Myometrial cell (primary cell): ENCODE results near the gene CENPQ. TPM values are rescaled to one million over a fixed set of nuclear protein-coding genes. Genes with fewer than 3 reads are reported as not detected.

Source experiments
- total RNA-seq: library from RNA; depleted of rRNA; stranded (reverse); fragments of >200 nt; gene quantifications from 2 replicates; pipeline ENCODE4 v1.2.3, GENCODE V29; 2015

CENPQ gene, protein sequence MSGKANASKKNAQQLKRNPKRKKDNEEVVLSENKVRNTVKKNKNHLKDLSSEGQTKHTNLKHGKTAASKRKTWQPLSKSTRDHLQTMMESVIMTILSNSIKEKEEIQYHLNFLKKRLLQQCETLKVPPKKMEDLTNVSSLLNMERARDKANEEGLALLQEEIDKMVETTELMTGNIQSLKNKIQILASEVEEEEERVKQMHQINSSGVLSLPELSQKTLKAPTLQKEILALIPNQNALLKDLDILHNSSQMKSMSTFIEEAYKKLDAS
- 2.6 and 8.2 TPM in 2 replicates for total RNA-seq

DNA sequence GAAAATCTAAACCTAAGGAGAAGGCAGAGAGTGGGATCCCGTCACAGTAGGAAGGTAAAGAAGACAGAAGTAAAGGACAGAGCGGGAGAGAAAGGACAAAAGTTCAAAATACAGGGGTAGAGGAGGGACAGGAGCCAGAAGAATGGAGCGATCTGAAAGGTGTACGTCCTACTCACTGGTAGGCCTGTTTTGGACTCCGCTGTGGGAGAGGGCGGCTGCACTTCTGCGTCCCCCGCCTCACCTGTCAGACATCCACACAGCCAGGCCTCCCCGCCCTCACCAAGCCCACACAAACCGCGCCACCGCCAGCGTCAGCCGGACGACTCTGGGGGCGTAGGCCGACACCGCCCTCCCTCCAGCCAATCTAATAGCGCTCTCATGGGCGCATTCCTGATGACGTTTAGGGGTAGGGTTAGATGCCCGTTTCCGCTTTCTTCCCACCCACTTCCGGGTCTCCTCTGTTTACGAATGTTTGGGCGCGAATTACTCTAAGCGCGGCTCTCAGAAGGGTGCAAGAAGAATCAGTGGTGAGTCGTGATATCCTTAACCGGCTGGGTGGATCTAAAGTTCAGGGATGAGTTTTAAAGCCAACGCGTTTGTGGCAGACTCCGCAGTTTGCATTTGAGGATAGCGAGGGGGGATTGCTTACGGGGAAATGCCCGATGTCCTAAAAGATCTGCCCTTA is at the start of gene CENPQ, which contains the start of gene MMUT:
TSS of gene CENPQ (plus strand) at position 444 of the 685 bp plus-strand sequence. CDS start 6,807 bp downstream, outside the sequence.
TSS of gene MMUT (minus strand) at position 327 of the 685 bp plus-strand sequence. CDS start 3,787 bp downstream, outside the sequence.

DNA sequence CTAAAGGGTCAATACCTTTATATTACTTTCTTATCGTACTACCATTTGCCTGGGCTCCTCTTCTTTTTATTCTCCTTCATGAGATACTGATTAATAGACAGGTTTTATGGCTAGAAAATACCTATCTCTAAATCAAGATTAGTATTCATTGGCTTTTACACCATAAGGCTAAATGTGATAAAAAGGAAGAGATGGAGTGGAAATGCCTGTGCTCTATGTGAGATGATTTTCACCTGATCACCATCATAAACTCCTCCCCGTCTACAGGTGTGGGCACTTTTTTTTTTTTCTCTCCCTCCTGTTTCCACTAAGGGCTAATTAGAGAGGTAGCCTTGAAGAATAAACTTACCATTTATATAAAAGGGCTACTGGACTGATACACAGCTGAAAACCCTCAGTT is 36.5 kb downstream of the CENPQ start, which contains the start of gene GLYATL3:
TSS of gene GLYATL3 (plus strand) at position 301 of the 400 bp plus-strand sequence. CDS start 12,068 bp downstream, outside the sequence.

Other genes starting within 250 kb of the CENPQ start
- 11.3 and 11.5 TPM in 2 replicates for gene MMUT, start 117 bp upstream of the CENPQ start, total RNA-seq
- gene GLYATL3, start 36.6 kb downstream of the CENPQ start, total RNA-seq: not detected in 2 replicates
- gene C6orf141, start 87.3 kb downstream of the CENPQ start, total RNA-seq: 7.5 and 7.6 TPM in 2 replicates
- gene RHAG, start 173.5 kb downstream of the CENPQ start, total RNA-seq: not detected in 2 replicates